K562 (cell line): ENCODE data around the gene NEMP1. TPM values are rescaled to one million over a fixed set of nuclear protein-coding genes. Genes with fewer than 3 reads are reported as not detected.
A peak's percentile ranks its signal among the peaks of the same experiment; 100 is the strongest.

ENCODE experiments used
- BDP1 ChIP-seq: IDR thresholded peaks from 3 replicates; pipeline ENCODE4 v1.6.1; 2011; ENCODE audit not compliant: insufficient read length, insufficient read depth
- CCAR2 ChIP-seq: fragments of 200-400 bp; formaldehyde crosslinking; IDR thresholded peaks from 2 replicates; pipeline ENCODE4 v1.6.1; 2017; ENCODE audit warnings: mild to moderate bottlenecking, low read depth, low read length
- EHMT2 ChIP-seq: fragments of 450-650 bp; IDR thresholded peaks from 2 replicates; pipeline ENCODE4 v1.6.1; 2018; ENCODE audit warnings: antibody characterized with exemption
- FOXK2 ChIP-seq, 2 experiments: fragments of 450-650 bp; IDR thresholded peaks in 1 of 2; conservative IDR thresholded peaks in 1 of 2; 2 replicates each; pipeline ENCODE4 v1.6.1; 2016; ENCODE audit warnings: low read depth in 2 of 2, mild to moderate bottlenecking in 1 of 2
- GABPB2 ChIP-seq: fragments of 250-450 bp; sonication (Bioruptor Pico); conservative IDR thresholded peaks from 2 replicates; pipeline ENCODE4 v1.5.1; 2021; ENCODE audit warnings: mild to moderate bottlenecking
- MECOM ChIP-seq: fragments of 250-450 bp; sonication (Bioruptor Pico); IDR thresholded peaks from 2 replicates; pipeline ENCODE4 v1.8.0; 2022; ENCODE audit warnings: inconsistent platforms
- MTA2 ChIP-seq: fragments of 450-650 bp; IDR thresholded peaks from 2 replicates; pipeline ENCODE4 v1.6.1; 2016; ENCODE audit warnings: low read depth
- OTX1 ChIP-seq: fragments of 450-650 bp; formaldehyde crosslinking; IDR thresholded peaks from 2 replicates; pipeline ENCODE4 v1.4.0; 2022; ENCODE audit warnings: mild to moderate bottlenecking
- REST ChIP-seq, 2 experiments: fragments of 450-650 bp; formaldehyde crosslinking in 1 of 2; IDR thresholded peaks; 2 replicates each; pipeline versions ENCODE4 v1.4.0 to v1.6.1; 2014 to 2020; ENCODE audit warnings: mild to moderate bottlenecking in 2 of 2, borderline replicate concordance in 1 of 2, low read depth in 1 of 2
- SETDB1 ChIP-seq: IDR thresholded peaks from one replicate; pipeline ENCODE4 v1.6.1; 2012; ENCODE audit warnings: low read length, control low read depth, inconsistent platforms
- SIX5 ChIP-seq, 2 experiments: IDR thresholded peaks; 2 replicates each; pipeline ENCODE4 v1.6.1; 2011; ENCODE audit warnings: low read length in 2 of 2, borderline replicate concordance in 1 of 2, low read depth in 1 of 2, mild to moderate bottlenecking in 1 of 2, moderate library complexity in 1 of 2; ENCODE audit not compliant: insufficient read depth in 1 of 2
- SMC3 ChIP-seq: conservative IDR thresholded peaks from 2 replicates; pipeline ENCODE4 v1.6.1; 2011; ENCODE audit warnings: low read depth, low read length, improper control_type of control experiment; ENCODE audit not compliant: insufficient read depth
- TBP ChIP-seq: optimal IDR thresholded peaks from 2 replicates; pipeline ENCODE3; 2011; ENCODE audit warnings: low read depth, low read length, improper control_type of control experiment
- U2AF2 ChIP-seq: fragments of 200-400 bp; formaldehyde crosslinking; optimal IDR thresholded peaks from 2 replicates; pipeline ENCODE3; 2017; ENCODE audit warnings: low read depth, mild to moderate bottlenecking, low read length
- ZBTB26 ChIP-seq: fragments of 450-650 bp; formaldehyde crosslinking; IDR thresholded peaks from 2 replicates; pipeline ENCODE4 v1.4.0; 2022; ENCODE audit warnings: missing genetic modification characterization
- ZKSCAN8 ChIP-seq: fragments of 200-800 bp; sonication (Bioruptor generic); IDR thresholded peaks from 2 replicates; pipeline ENCODE4 v1.6.1; 2016; ENCODE audit warnings: missing genetic modification characterization, missing compliant biosample characterization
- ZNF134 ChIP-seq: fragments of 250-450 bp; sonication (Bioruptor Pico); conservative IDR thresholded peaks from 2 replicates; pipeline ENCODE4 v1.4.0; 2020
- ZNF174 ChIP-seq: fragments of 250-450 bp; sonication (Bioruptor Pico); IDR thresholded peaks from 2 replicates; pipeline ENCODE4 v1.4.0; 2020; ENCODE audit warnings: mild to moderate bottlenecking
- ZNF324 ChIP-seq: fragments of 250-450 bp; sonication (Bioruptor Pico); IDR thresholded peaks from 2 replicates; pipeline ENCODE4 v1.4.0; 2020; ENCODE audit warnings: mild to moderate bottlenecking
- ZNF830 ChIP-seq: fragments of 250-450 bp; sonication (Bioruptor Pico); IDR thresholded peaks from 2 replicates; pipeline ENCODE4 v1.5.0; 2021; ENCODE audit warnings: mild to moderate bottlenecking
- polyA plus RNA-seq, 8 experiments: library from polyadenylated mRNA; depleted of rRNA in 4 of 8; stranded (reverse) in 5 of 8; unstranded in 3 of 8; fragments of >200 nt; fragmentation: Nextera tagmentation in 2 of 8; fragmentation: Illumina TruSeq in 1 of 8; extraction: Ambion mirVana in 2 of 8; extraction: Trizol in 1 of 8; gene quantifications; 2 replicates each; pipeline versions ENCODE4 v1.2.1 to v1.2.3, GENCODE V29; 2011 to 2014; ENCODE audit warnings: inconsistent platforms in 1 of 8, missing spikeins in 1 of 8
- total RNA-seq, 7 experiments: library from RNA; depleted of rRNA in 6 of 7; stranded (reverse); fragments of >200 nt in 6 of 7; fragmentation: Illumina TruSeq in 2 of 7; extraction: Trizol in 2 of 7; gene quantifications; 2 replicates each; pipeline versions ENCODE4 v1.2.1 to v1.2.3, GENCODE V29; 2011 to 2021; ENCODE audit warnings: low replicate concordance in 1 of 7

The NEMP1 gene
- total and polyA plus RNA-seq, 9 of the 15 experiments (the other 6 are each of a cell fraction or from before 2014, with no cell fraction given): 9.5 to 82.2 (median 41.2) TPM

- TF ChIP-seq MTA2 (0 out of 2 replicates have a peak, but pooled peaks have one; percentile 20), GABPB2 (CRISPR knock-in tag) (no peak), FOXK2 (conservative IDR thresholded peaks at IDR 0.05 in 1 of 2, IDR thresholded peaks at IDR 0.05 in 1 of 2; ENCODE audit: low read depth in 2 of 2) (no peak), REST (IDR thresholded peaks at IDR 0.05; ENCODE audit: borderline replicate concordance) (no peak; the same call in 1 of the 2 replicates), REST (CRISPR knock-in tag; IDR thresholded peaks at IDR 0.05; ENCODE audit: low read depth) (no peak), ZNF324 (CRISPR knock-in tag) (no peak), ZNF174 (no peak), SETDB1 (no peak), SMC3 (no peak), BDP1 (no peak), EHMT2 (no peak), SIX5 (IDR thresholded peaks at IDR 0.05; ENCODE audit: borderline replicate concordance in 1 of 2, insufficient read depth in 1 of 2, low read depth in 1 of 2, low read length in 2 of 2) (no peak), ZNF830 (CRISPR knock-in tag) (no peak), ZBTB26 (CRISPR knock-in tag) (no peak), ZNF134 (CRISPR knock-in tag) (no peak), OTX1 (CRISPR knock-in tag) (no peak), TBP (no peak), MECOM (CRISPR knock-in tag) (no peak), ZKSCAN8 (CRISPR knock-in tag) (no peak), U2AF2 (no peak), CCAR2 (no peak)
Measured at GRCh38 chr12:57110104-57111030, 31.8 kb upstream of the NEMP1 start (continued).
